Measurements from ENCODE around the gene PTPRE.

Gene PTPRE

DNA sequence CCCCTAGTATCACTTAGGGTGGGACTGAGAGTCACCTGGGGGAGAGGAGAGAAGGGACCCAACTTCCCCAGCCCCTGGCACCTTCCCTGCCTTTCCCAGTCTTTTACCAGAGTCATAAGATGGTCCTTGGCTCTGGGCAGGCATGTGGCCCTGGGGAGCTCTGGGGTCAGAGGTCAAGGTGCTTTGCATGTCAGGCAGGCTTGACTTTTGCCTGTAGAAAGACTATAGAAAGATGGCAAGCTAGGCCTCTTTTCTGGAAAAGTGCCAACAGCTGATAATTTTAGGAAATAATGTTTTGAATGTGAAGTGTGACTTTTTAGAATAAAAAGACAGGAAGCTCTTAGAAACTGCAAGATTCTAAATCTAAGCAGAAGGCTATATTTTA is 151.8 kb downstream of the PTPRE start:
- Histone ChIP-seq H3K4me3 (ENCODE audit: low read depth in 1 of 2, low read length in 2 of 2) (no peak overlapping the region), H3K4me1 (ENCODE audit: insufficient read depth, low read length) (peaks cover 2% of the 10 kb centered on the region), H3K36me3 (ENCODE audit: insufficient read depth, low read length) (no peaks in the 10 kb centered on the region), H3K27me3 (ENCODE audit: control insufficient read depth in 1 of 2, insufficient read depth in 2 of 2, low read length in 2 of 2) (no peaks in the 10 kb centered on the region), H3K9ac (ENCODE audit: low read length) (no peak overlapping the region), H3K9me3 (ENCODE audit: low read length) (no peaks in the 10 kb centered on the region), H3K27ac (ENCODE audit: low read depth, low read length) (no peak overlapping the region)

DNA sequence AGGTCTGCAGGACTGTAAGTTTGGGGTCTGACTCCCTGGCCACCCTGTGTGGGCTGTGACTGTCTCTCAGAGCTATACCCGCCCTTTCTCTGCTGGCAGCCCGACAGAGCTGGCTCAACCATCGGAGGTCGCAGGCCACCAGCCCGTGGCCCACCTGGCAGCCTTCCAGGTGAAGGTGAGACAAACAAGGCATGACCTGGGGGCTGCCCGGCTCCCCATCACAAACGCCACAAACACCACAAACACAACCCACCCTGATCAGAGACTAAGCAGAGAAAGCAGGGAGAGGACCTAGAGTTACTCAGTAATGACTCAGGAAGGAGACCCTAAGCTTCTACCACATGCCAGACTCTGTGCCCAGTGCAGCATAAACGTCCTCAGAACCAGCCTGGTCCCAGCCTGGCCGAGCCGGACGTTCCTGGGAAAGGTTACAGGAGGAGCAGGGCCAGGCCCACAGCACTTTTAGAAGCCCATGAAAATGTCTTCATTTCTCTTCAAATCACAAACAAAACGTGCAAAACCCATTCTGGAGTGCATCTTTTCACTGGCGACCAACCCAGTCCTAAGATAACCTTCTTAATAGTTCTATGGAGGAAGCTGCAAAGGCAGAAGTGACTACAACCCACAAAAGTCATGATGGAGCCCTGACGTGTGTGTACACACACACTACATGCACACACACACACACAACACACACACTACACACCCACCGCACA is 152.5 kb downstream of the PTPRE start:
- Histone ChIP-seq H3K4me3 (ENCODE audit: low read depth in 1 of 2, low read length in 2 of 2) (no peak overlapping the region), H3K36me3 (ENCODE audit: insufficient read depth, low read length) (no peaks in the 10 kb centered on the region), H3K9me3 (ENCODE audit: low read length) (no peaks in the 10 kb centered on the region), H3K27ac (ENCODE audit: low read depth, low read length) (no peak overlapping the region), H3K27me3 (ENCODE audit: control insufficient read depth in 1 of 2, insufficient read depth in 2 of 2, low read length in 2 of 2) (no peaks in the 10 kb centered on the region), H3K4me1 (ENCODE audit: insufficient read depth, low read length) (peaks cover 8% of the 10 kb centered on the region), H3K9ac (ENCODE audit: low read length) (no peak overlapping the region)

DNA sequence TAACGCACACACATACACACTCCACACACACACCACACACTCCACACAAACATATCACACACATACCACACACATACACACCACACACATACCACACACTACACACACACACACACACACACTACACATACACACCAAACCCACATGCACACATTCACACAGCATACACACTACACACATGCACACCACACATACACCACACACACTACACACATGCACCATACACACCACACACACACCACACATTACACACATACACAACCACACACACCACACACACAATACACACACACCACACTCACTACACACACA is 153.0 kb downstream of the PTPRE start:
- H3K9ac ChIP-seq (ENCODE audit: low read length): no peak overlapping the region
- no peak overlapping the region for H3K4me3 ChIP-seq (ENCODE audit: low read depth in 1 of 2, low read length in 2 of 2)
- no peaks in the 10 kb centered on the region for H3K27me3 ChIP-seq (ENCODE audit: control insufficient read depth in 1 of 2, insufficient read depth in 2 of 2, low read length in 2 of 2)
- no peak overlapping the region for H3K27ac ChIP-seq (ENCODE audit: low read depth, low read length)
- H3K9me3 ChIP-seq (ENCODE audit: low read length): no peaks in the 10 kb centered on the region
- H3K36me3 ChIP-seq (ENCODE audit: insufficient read depth, low read length): no peaks in the 10 kb centered on the region
- peaks cover 10% of the 10 kb centered on the region for H3K4me1 ChIP-seq (ENCODE audit: insufficient read depth, low read length)

DNA sequence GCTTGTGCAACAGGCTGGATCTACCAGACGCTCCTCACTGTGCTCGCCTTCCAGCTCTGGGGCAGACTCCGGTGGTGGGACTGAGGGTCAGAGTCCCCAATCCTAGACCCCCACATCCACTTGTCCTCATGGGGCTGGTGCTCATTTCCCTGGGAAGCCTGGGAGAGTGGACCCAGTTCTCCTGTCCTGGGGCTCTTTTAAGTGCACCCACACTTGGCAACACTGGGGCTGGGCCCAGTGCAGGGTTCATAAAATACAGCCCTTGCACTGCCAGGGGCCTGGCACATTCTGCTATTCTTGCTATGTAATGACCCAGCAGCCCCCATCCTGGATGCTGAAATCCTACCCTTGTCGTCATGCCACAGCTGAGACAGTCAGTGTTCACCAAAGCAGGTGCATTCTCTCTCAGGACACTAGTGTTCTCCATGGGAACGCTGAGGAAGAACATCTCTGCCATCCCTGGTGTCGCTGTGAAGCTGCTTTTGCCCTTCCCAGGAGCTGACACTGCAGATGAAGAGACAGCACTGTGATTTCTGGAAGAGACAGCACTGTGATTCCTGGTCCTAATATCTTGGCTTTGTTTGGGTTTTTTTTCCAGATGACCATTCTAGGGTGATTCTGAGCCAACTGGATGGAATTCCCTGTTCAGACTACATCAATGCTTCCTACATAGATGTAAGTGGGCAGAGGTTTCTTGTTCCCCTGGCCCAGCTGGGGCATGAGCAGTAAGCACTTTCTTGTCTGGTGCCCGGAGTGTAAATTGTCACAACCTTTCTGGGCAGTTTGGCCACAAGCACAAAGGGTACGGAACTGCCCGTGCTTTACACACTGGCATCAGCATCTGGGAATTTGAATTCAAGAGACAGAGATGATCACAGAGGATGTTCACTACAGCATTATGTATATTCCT is 153.7 kb downstream of the PTPRE start:
- H3K27ac ChIP-seq (ENCODE audit: low read depth, low read length): no peak overlapping the region

DNA sequence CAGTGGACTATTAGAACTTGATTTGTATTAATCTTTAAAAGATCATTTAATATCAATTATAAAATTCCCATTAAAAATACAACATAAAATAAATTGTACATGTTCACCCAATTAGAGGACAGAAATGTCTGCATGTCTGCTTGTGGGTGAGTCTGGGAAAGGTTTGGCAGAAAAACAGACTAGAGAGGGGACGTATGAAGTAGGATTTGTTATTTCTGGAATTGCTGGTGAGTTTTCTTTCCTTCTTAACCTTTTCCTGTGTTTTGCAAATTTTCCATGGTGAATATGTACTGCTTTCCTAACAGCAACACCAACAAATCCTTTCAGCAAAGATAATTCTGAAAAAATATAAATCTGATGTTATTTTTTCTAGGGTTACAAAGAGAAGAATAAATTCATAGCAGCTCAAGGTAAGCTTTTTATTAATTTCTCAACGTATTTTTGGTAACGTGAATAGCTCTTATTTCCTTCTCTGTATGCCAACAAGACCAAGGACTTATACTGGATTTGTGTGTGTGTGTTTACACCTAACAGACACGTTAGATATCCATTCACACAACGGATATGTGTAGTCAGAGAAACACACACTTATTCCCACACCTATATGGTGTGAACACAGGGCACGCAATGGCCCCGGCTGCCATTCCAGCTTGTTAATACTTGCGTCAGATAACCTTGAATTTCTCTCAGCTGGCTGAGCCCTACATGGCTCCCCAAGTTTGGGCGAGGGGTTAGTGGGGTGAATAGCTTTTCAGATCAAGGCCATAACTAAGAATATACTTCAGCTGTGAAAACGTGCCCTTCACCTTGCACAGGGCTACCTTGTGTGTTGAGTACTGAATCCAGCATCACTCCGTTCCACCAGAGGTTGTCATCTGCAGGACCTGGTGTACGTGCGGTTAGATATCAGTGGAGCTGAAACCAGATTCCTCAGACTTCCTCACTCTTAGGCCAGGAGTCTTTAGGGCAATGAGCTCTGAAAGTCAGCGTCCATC is 154.7 kb downstream of the PTPRE start:
- no peaks in the 10 kb centered on the region for H3K9me3 ChIP-seq (ENCODE audit: low read length)
- H3K9ac ChIP-seq (ENCODE audit: low read length): no peak overlapping the region
- no peaks in the 10 kb centered on the region for H3K36me3 ChIP-seq (ENCODE audit: insufficient read depth, low read length)
- peaks cover 19% of the 10 kb centered on the region for H3K4me1 ChIP-seq (ENCODE audit: insufficient read depth, low read length)
- no peak overlapping the region for H3K27ac ChIP-seq (ENCODE audit: low read depth, low read length)
- no peak overlapping the region for H3K4me3 ChIP-seq (ENCODE audit: low read depth in 1 of 2, low read length in 2 of 2)
- H3K27me3 ChIP-seq (ENCODE audit: control insufficient read depth in 1 of 2, insufficient read depth in 2 of 2, low read length in 2 of 2): no peaks in the 10 kb centered on the region

More for the DNA sequence above, 153.7 kb downstream of the PTPRE start:
- Histone ChIP-seq H3K4me1 (ENCODE audit: insufficient read depth, low read length) (peaks cover 17% of the 10 kb centered on the region), H3K36me3 (ENCODE audit: insufficient read depth, low read length) (no peaks in the 10 kb centered on the region), H3K9me3 (ENCODE audit: low read length) (no peaks in the 10 kb centered on the region), H3K9ac (ENCODE audit: low read length) (no peak overlapping the region), H3K27me3 (ENCODE audit: control insufficient read depth in 1 of 2, insufficient read depth in 2 of 2, low read length in 2 of 2) (no peaks in the 10 kb centered on the region), H3K4me3 (ENCODE audit: low read depth in 1 of 2, low read length in 2 of 2) (no peak overlapping the region)

DNA sequence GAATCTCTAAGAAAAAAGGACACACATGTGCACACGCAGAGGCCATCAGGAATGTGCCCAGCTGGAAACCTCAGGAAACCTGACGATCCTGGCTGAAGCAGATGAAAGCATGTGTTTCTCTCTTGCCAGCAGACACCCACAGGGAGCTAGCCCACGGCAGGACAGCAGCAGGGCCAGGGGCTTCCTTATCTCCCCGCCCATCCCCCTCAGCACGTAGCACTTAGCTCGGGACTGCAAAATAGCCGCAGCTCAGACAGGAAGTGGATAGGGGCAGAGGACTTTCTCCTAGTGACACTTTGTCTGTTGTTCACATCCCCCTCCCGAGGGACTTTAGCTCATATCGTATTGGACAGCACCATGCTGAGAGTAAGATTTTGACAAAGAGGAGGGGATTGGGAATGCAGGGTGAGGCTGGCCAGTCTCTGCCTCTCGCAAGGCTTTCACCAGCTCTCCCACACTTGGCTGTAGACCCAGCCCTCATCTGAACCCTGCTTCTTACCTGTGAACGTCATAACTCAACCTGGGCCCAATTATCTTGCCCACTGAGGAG is 155.5 kb downstream of the PTPRE start:
- Histone ChIP-seq H3K27ac (ENCODE audit: low read depth, low read length) (no peak overlapping the region), H3K4me3 (ENCODE audit: low read depth in 1 of 2, low read length in 2 of 2) (no peak overlapping the region), H3K27me3 (ENCODE audit: control insufficient read depth in 1 of 2, insufficient read depth in 2 of 2, low read length in 2 of 2) (no peaks in the 10 kb centered on the region), H3K36me3 (ENCODE audit: insufficient read depth, low read length) (peaks cover 7% of the 10 kb centered on the region), H3K4me1 (ENCODE audit: insufficient read depth, low read length) (peaks cover 19% of the 10 kb centered on the region), H3K9ac (ENCODE audit: low read length) (no peak overlapping the region), H3K9me3 (ENCODE audit: low read length) (no peaks in the 10 kb centered on the region)

DNA sequence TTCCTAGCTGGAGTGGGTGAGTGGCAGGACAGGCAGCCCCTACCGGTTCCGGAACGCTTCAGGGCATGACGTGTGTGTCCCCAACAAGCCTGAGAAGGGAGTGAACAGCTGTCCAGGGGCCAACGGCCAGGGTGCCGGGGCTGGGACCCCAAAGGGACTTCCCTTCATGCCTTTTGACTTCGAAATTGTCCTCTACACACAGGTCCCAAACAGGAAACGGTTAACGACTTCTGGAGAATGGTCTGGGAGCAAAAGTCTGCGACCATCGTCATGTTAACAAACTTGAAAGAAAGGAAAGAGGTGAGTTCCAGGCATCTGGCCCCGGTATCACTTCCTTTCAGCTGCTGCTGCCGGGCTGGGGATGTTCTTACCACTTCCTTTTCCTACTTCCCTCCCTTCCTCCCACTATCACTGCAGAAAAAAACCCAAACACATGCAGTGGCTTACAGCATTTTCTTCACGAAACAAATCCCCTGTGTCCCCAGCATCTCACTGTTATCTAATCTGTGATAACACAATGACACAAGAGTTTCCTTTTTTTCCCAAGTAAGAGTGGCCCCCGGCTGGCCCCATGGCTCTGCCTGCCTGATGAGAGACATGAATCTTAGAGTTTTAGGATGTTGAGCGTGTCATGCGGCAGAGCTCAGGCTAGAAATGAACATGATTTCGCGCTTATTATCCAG is 156.1 kb downstream of the PTPRE start:
- Histone ChIP-seq H3K9ac (ENCODE audit: low read length) (no peak overlapping the region), H3K4me1 (ENCODE audit: insufficient read depth, low read length) (peaks cover 19% of the 10 kb centered on the region), H3K27me3 (ENCODE audit: control insufficient read depth in 1 of 2, insufficient read depth in 2 of 2, low read length in 2 of 2) (no peaks in the 10 kb centered on the region), H3K4me3 (ENCODE audit: low read depth in 1 of 2, low read length in 2 of 2) (no peak overlapping the region), H3K27ac (ENCODE audit: low read depth, low read length) (no peak overlapping the region), H3K9me3 (ENCODE audit: low read length) (no peaks in the 10 kb centered on the region), H3K36me3 (ENCODE audit: insufficient read depth, low read length) (peaks cover 9% of the 10 kb centered on the region)

DNA sequence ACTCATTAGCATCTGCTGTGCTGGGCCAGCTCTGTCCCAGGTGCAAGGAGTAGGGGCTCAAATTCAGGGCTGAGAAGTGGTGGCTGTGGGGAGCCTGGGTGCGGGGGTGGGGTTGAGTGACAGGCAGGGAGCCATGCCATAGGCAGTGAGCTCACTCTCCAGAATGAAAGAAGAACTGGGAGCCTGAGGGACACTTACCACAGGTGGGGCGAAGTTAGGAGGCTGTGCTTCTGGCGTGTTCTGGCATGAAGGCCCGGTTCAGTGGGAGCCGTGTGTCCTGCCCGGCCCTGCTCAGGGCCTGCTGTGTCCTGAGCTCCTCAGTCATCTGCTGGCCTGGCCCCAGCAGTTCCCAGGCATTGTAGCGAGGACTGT is 156.8 kb downstream of the PTPRE start:
- Histone ChIP-seq H3K27me3 (ENCODE audit: control insufficient read depth in 1 of 2, insufficient read depth in 2 of 2, low read length in 2 of 2) (no peaks in the 10 kb centered on the region), H3K9ac (ENCODE audit: low read length) (no peak overlapping the region), H3K9me3 (ENCODE audit: low read length) (no peaks in the 10 kb centered on the region), H3K4me1 (ENCODE audit: insufficient read depth, low read length) (peaks cover 19% of the 10 kb centered on the region), H3K36me3 (ENCODE audit: insufficient read depth, low read length) (peaks cover 9% of the 10 kb centered on the region), H3K27ac (ENCODE audit: low read depth, low read length) (no peak overlapping the region), H3K4me3 (ENCODE audit: low read depth in 1 of 2, low read length in 2 of 2) (no peak overlapping the region)

DNA sequence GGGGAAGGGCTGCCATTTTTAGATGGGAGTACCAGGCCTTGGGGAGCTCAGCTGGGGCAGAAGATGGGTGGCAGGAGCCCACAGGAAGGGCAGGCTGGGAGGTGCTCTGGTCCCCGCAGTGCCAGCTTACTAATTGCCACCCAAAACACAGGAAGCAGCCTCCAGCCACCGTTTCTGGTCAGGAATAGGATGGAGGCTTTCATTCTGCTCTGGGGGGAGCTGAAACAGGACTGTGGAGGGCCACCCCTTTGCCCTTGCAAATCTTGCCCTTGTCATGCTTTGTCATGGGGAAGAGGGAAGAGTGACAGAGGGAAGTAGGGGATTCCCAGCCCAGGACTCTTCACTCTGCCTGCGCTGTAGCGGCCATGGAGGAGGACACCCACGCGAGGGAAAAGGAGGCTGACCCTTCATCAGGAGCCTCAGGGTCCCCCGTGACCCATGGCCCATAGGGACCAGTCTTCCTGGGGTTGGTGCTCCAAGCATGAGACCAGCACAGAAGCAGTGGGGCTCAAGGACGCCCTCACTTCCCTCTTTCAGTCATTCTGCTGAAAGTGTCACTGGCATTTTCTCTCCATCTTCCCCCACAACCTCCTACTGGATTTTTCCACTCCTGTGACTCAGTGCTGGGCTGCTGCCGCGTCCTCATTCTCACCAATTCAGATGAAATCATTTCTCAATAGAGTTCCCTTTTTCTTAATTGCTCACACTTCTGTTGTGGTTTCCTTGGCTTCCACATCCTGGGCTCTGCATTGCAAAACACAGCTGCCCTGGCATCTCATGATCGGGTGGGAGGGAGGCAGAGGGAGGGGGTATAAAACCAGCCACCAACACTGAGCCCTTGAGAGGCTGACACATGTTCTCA is 157.4 kb downstream of the PTPRE start:
- H3K9ac ChIP-seq (ENCODE audit: low read length): no peak overlapping the region
- no peaks in the 10 kb centered on the region for H3K27me3 ChIP-seq (ENCODE audit: control insufficient read depth in 1 of 2, insufficient read depth in 2 of 2, low read length in 2 of 2)
- H3K9me3 ChIP-seq (ENCODE audit: low read length): no peaks in the 10 kb centered on the region
- H3K4me1 ChIP-seq (ENCODE audit: insufficient read depth, low read length): peaks cover 19% of the 10 kb centered on the region
- H3K4me3 ChIP-seq (ENCODE audit: low read depth in 1 of 2, low read length in 2 of 2): no peak overlapping the region
- peaks cover 9% of the 10 kb centered on the region for H3K36me3 ChIP-seq (ENCODE audit: insufficient read depth, low read length)
- H3K27ac ChIP-seq (ENCODE audit: low read depth, low read length): peak overlapping the region; percentile 20

DNA sequence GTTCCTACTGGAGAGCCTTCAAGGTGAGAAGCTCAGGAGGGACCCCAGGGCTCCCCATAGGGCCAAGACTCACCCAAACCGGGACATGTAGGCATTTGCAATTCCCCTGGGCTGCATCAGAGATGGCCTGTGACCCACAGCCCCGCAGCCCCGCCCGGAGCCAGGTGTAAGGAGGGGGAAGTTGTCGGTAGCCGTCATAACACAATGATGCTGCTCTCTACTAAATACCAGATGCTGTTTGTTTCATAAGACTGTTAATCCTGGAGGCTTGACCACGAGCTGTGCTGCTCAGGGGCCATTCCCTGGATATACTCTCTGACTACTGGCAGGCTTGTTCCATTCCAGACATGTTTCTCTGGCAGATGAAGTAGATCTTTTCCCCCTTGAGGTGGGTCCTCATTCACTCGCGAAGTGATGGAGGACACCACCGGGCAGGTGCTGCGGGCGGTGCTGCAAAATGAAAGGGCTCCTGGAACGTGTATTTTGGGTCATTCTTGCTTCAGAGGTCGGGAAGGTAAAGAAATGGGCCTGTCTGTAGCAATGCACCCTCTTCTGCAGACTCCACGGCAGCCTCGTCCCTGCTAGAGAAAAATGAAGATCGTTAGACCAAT is 158.2 kb downstream of the PTPRE start:
- no peak overlapping the region for H3K4me3 ChIP-seq (ENCODE audit: low read depth in 1 of 2, low read length in 2 of 2)
- H3K36me3 ChIP-seq (ENCODE audit: insufficient read depth, low read length): peaks cover 13% of the 10 kb centered on the region
- no peak overlapping the region for H3K9ac ChIP-seq (ENCODE audit: low read length)
- H3K27me3 ChIP-seq (ENCODE audit: control insufficient read depth in 1 of 2, insufficient read depth in 2 of 2, low read length in 2 of 2): no peaks in the 10 kb centered on the region
- peak overlapping the region; percentile 20 for H3K27ac ChIP-seq (ENCODE audit: low read depth, low read length)
- no peaks in the 10 kb centered on the region for H3K9me3 ChIP-seq (ENCODE audit: low read length)
- peaks cover 19% of the 10 kb centered on the region for H3K4me1 ChIP-seq (ENCODE audit: insufficient read depth, low read length)

Measured in muscle layer of colon (tissue), 2 donors.